NCI-H1436 treated with DMSO at 0.1 percent for 48 hours (cell line): ENCODE measurements around the gene ITGB4.

Experiments used
- DNase-seq: peaks from one replicate; lab custom pipeline; 2025; lab: John Stamatoyannopoulos, UW

ITGB4 gene

DNA sequence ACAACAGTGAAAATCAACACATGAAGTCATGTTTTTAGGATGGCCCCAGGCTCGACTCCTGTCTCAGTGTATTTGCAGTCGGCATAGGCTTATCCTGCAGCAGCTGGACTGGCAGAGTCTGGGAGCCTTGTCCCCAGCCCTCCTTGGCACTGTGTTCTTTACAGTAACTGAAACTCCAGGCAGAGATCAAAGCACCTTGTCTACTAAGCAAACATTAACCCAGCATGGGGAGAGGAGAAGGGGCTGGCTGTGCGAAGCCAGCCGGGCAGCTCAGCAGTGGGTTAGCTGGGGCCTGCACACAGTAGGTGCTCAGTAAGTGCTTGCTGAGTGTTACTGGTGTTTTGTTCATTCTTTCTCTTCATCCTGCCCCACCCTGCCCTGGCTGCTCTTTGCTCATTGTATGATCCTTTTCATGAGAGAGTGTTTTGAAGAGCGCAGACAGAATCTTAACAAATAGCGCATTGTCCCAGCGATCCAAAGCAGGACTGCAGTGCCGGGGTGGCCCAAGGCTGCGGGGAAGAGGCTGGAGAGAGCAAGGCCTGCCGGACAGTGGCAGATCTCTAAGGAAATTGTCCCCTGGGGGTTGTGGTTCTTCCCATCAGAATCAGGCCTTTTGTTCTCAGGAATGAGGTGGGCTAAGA is 23.5 kb upstream of the ITGB4 start:
- DNase-seq, result no peak

GRCh38 chr17:75698659-75699058 is 22.6 kb upstream of the ITGB4 start:
- DNase-seq, result no peak

DNA sequence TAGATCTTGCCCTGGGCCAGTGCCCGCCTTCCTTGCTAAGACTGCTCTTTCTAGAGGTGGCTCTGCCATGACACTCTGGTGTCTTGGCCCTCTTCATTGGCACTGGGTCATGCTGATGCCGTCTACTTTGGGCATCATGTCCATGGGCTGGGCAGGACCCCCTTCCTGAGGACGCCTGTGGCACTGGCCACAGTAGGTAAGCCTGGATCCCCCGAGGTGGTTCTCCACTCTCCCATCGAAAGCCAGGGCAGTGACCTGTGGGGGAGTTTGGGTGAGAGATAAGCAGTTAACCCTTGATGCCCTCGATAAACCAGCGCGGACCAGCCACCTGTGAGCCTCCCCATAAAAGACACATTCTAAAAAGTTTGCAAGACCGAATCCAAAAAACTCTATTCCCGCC is 20.0 kb upstream of the ITGB4 start:
- DNase-seq, result no peak

GRCh38 chr17:75703191-75703590 is 18.1 kb upstream of the ITGB4 start:
- no peak for DNase-seq

DNA sequence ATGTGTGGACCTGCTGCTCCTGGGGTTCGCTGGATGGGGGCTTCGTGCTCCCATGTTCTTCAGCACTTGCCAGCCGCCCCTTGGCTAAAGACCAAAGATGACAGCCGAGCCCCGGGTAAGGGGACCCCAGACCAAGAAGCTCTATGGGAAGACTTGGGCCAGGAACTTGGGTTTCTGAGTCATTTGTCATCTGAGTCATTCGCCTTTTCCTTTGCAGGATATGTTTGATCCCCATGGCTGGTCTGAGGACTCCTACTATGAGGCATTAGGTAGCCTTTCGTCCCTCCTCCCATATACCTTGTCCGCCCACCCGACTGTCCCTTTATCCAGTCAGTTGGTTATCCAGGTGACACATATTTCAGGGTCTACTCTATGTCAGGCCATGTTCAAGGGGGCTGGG is 17.7 kb upstream of the ITGB4 start:
- DNase-seq, result no peak

- DNase-seq, result no peak
Measured at GRCh38 chr17:75704963-75705875, 16.0 kb upstream of the ITGB4 start.

GRCh38 chr17:75706042-75706728 is 15.1 kb upstream of the ITGB4 start:
- DNase-seq, result no peak

- DNase-seq, result no peak
Measured at GRCh38 chr17:75707079-75707571, 14.1 kb upstream of the ITGB4 start.

GRCh38 chr17:75712446-75712845 is 8.8 kb upstream of the ITGB4 start:
- no peak for DNase-seq

DNA sequence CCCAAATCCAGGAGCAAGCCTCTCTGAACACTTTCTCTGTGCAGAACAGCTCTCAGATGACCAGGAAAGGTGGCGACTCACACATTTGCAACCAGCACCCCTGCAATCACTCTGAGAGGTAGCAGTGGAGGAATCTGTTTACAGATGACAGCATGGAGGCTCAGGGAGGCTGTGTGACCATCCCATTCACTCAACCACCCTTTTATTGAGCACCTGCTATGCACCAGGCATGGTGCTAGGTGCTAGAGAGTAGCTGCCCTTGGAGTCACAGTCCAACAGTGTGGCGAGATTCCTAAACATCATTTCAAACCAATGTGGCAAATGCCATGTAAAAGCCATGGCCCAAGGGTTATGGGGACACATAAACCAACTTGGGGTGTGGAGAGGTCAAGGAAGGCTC is 1.5 kb upstream of the ITGB4 start:
- DNase-seq, result no peak

DNA sequence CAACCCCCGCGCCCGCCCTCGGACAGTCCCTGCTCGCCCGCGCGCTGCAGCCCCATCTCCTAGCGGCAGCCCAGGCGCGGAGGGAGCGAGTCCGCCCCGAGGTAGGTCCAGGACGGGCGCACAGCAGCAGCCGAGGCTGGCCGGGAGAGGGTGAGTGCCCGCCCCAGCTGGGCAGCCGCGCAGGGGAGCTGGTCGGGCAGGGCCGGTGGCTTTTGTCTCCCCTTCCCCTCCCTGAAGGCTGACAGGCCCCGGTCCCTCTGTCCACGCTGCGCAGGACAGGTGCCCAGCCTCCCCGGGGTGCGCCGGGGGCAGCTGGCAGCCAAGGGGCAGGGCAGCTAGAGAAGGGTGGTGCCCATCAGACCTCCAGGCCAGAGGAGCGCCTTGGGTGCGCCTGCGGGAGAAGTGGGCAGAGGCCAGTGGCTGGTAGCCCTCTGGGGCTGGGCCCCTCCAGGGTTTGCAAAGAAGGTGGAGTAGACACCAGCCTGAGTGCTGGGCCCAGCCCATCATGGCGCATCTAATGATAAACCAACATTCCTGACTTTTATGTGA is 278 bp downstream of the ITGB4 start:
- DNase-seq, result no peak

GRCh38 chr17:75722076-75722475 is 817 bp downstream of the ITGB4 start:
- DNase-seq, result no peak

- no peak for DNase-seq
Measured at GRCh38 chr17:75722542-75723095, 1.4 kb downstream of the ITGB4 start.

DNA sequence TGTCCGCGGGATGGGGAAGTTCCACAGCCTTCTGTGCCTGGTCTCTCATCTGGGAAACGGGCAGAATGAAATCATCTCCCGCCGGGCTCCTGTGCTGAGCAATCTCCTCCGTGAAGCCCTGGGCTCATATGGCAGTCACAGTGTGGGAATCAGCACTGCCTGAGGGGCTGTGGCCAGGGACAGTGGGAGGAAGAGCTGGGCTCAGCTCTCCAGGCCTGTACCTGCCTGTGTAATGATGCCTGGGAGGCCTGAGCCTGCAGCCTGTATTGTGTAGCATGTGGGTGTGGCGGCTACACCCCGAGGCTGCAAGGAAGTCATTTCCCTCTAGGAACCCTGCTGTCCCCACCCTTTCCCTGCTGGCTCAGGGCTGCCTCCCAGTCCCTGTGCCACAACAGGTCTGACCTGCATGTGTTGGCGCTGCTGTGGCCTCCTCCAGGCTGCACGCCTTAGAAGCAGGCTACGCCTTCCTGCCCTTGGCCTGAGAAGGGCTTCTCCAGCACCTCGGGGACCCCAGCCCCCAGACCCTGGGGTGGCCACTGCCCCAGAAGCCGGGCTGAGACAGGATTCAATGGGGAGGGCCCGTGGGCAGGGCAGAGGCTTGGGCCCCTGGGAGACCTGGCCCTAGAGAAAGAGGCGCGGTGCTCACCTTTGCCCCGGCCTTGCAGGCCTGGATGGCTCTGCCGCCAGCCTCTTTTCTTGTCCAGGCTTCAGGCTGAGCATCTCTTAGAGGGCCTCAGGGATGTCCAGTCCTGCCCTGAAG is 2.1 kb downstream of the ITGB4 start:
- DNase-seq, result no peak

GRCh38 chr17:75724016-75725003 is 3.1 kb downstream of the ITGB4 start:
- no peak for DNase-seq

- no peak for DNase-seq
Measured at GRCh38 chr17:75725504-75725903, 4.2 kb downstream of the ITGB4 start.

DNA sequence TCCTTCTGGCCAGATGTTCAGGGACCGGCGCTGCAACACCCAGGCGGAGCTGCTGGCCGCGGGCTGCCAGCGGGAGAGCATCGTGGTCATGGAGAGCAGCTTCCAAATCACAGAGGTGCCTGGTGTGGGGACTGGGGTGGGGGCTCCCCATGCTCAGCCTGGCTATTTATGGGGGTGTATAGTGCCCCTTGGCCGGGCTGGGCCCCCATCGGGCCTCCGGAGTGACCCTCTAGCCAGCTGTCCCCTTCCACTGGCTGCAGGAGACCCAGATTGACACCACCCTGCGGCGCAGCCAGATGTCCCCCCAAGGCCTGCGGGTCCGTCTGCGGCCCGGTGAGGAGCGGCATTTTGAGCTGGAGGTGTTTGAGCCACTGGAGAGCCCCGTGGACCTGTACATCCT is 6.1 kb downstream of the ITGB4 start:
- DNase-seq, result no peak

- DNase-seq, result no peak
Measured at GRCh38 chr17:75729351-75729750, 8.1 kb downstream of the ITGB4 start.

DNA sequence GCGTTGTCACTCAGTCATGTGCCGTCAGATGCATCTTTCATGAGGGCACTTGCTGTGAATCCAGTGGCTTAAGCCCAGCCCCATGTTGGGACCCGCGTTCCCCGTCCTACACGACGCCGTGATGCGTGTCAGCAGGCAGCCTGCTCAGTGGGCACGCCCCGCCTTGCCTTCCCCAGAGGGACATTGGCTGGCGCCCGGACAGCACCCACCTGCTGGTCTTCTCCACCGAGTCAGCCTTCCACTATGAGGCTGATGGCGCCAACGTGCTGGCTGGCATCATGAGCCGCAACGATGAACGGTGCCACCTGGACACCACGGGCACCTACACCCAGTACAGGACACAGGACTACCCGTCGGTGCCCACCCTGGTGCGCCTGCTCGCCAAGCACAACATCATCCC is 8.8 kb downstream of the ITGB4 start:
- DNase-seq, result no peak

GRCh38 chr17:75731086-75731715 is 9.9 kb downstream of the ITGB4 start:
- DNase-seq, result no peak
